Endometrium (tissue), 2 donors: ENCODE measurements around the gene TOMM20.
"Not testable (repeated sequence)": the region's sequence is repeated elsewhere in the genome, so short reads cannot be mapped to it uniquely, and the experiment has no call there.

Experiments
- FAIRE-seq: peaks from 2 replicates; lab custom pipeline; 2012; peaks lifted over from hg19 to GRCh38; lab: Jason Lieb, UNC
- donor health status: control.
- donor health status: control.

The TOMM20 gene

DNA sequence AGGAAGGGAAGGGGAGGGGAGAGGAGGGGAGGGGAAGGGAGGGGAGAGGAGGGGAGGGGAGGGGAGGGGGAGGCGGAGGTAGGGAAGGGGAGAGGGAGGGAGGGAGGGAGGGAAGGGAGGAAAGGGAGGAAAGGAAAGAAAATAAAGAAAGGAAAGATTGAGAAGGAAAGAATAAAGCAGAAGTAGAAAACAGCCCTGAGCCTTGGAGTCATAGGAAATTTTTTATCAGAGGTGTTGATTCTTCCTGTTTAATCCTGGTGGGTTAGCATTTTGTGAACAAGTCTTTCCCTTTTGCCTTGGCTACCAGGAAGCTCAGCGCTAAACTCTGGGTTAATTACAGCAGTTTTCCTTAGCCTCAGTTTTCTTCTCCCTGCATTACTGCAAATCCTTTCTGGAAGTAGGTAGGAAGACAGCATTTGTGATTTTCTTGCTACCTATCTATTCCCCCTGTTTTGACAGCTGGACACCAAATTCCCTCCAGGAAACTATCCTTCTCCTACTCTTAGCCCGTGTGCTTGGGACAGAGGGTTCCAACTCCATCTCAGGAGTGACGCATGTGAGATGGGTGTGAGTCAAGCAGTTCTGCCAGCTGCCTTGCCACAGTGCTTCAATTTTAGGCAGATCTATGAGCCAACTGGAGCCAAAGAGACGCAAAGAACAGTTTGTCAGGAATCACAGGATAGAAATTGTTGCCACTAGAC, 26.9 kb downstream of the TOMM20 start:
- no peak for FAIRE-seq

DNA sequence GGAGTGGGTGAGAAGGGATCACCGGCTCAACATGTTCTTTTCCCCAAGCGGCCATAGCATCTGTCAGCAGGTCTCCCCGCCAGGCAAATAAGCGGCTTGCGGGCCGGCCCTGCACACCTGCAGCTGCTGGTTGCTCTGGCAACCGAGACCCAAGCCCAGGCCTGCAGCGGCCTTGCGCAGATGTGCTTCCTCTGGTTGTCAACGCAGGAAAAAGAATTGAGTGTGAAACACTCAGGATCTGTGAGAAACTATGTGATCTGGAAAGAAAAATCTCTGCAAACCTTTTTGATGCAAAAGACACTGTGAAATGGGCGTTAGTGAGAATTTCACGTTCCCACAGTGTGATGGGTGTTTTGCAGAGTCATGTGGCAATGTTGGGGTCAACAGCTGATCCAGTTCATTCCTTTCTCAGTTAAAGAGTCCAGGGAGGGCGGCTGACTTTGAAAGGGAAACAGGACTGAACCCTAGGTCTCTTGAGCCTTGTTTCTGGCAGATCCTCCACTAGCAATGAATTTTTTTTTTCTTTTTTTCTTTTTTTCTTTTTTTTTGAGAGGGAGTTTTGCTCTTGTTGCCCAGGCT, 28.4 kb downstream of the TOMM20 start:
- FAIRE-seq: no peak

GRCh38 chr1:235098991-235099390, 29.6 kb downstream of the TOMM20 start:
- no peak for FAIRE-seq

- FAIRE-seq: no peak
These were observed 30.1 kb downstream of the TOMM20 start for GRCh38 chr1:235098547-235098946.

- FAIRE-seq: not testable (repeated sequence)
These were observed 31.1 kb downstream of the TOMM20 start for GRCh38 chr1:235097501-235097900.

DNA sequence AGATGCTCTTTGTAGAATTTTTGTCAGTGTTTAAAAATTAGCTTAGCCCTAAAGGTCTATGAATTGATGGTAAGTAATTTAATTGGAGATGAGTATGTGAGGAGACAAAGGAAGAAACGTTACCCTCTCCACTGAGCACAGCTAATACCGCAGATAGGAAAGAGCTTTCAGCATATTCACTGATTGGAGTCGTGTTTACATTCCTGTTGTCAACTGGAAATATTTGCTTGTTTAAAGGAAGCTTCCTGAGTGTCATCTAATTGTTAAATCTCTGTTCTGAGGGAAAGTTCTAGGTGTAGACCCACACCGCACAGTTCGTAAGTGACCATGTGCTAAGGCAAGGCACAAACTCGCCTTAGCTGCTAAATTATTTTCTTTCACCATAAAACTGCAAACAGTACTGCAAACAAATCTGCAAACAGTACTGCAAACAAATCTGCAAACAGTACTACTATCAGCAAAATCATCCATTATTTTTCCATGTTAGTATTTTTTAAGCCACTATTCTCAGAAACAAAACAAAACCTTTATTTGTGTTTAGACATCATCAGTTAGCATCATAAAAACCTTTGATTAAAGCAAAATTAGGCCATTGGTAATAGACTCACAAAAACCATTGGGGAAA, 32.6 kb downstream of the TOMM20 start:
- peak; percentile 21 for FAIRE-seq

GRCh38 chr1:235093696-235094592, 34.7 kb downstream of the TOMM20 start:
- no peak for FAIRE-seq

DNA sequence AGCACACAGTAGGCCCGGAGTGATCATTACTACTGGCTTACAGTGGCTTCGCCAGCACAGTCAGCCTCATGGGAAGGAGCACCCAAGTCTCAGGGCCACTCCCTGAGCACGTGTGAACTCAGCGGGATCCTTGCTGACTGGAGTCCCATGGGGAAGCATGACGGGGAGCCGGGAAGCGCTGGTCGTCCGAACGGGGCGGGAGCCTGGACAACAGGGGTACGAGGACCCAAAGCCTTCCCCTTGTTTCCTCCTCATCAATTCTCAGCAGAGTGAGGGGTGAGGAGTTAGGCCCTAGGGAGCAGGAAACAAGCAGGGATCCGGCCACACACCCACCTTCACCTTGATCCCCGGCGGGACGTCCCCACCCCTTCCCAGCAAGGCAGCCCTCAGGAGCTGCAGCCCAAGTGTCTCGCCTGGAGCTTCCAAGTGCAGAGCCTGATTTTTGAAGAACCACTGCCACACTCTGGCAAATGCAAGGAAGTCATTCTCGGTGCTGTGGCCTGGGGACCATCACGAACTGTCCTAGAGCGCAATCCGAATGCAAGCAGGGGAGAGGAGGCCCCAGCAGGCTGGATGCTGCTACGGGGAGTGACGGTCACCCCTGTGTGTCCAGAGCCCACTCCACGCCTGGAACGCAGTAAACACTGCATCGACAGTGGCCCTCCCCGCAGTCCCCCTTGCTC, 35.5 kb downstream of the TOMM20 start:
- FAIRE-seq: no peak

- FAIRE-seq: not testable (repeated sequence)
These were observed 36.2 kb downstream of the TOMM20 start for GRCh38 chr1:235092415-235092814.

DNA sequence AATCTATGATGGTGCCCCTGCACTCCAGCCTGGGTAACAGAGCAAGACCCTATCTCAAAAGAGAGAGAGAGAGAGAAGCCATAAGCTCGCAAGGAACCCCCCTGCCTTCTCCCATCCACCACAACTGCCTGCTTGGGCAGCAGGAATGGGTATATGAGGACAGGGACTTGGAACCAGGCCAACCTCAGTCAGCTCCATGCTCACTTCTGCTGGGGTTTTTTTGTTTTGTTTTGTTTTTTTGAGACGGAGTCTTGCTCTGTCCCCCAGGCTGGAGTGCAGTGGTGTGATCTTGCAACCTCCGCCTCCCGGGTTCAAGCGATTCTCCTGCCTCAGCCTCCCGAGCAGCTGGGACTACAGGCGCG, 36.6 kb downstream of the TOMM20 start:
- FAIRE-seq: not testable (repeated sequence)

- FAIRE-seq: not testable (repeated sequence)
These were observed 37.2 kb downstream of the TOMM20 start for GRCh38 chr1:235091319-235092044.

DNA sequence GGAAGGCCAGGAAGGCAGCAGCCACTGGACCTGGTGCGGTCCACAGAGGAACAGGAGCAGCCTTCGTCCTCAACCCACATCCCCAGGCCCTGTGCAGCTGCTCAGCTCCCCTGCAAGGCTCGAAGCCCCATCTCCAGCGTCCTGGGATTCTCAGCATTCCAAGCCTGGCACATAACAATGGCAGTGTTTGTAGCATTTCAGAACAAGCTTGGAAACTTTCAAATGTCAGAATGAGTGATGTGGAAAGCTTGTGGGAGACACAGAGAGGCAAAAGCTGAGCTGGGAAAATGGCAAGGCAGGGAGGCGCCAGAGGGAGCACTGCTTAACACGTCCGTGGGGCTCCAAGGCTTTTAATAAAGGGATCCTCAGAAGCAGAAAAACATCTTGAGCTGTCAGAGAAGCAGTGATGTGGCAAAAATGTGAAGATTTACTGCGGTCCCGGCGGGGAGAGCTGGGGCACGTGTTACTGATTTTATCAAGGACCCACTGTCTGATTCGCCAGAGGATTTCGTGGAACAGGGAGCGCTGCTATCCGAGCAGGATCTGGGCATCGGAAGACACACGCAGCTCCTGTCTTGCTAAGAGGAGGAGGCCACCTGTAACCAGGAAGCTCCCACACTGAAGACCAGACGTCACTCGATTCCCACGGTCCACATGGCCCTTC, 38.1 kb downstream of the TOMM20 start:
- no peak for FAIRE-seq

DNA sequence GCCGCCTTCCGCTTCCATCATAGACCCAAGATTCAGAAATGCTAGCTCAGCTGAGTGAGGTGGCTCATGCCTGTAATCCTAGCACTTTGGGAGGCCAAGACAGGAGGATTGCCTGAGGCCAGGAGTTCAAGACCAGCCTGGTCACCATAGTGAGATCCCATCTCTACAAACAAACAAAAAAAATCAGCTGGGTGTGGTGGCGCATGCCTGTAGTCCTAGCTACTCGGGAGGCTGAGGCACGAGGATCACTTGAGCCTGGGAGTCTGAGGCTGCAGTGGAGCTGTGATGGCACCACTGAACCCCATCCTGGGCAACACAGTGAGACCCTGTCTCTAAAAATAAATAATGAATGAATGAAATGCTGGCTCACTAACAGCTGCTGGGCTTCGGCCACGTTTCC, 39.7 kb downstream of the TOMM20 start:
- no peak for FAIRE-seq

DNA sequence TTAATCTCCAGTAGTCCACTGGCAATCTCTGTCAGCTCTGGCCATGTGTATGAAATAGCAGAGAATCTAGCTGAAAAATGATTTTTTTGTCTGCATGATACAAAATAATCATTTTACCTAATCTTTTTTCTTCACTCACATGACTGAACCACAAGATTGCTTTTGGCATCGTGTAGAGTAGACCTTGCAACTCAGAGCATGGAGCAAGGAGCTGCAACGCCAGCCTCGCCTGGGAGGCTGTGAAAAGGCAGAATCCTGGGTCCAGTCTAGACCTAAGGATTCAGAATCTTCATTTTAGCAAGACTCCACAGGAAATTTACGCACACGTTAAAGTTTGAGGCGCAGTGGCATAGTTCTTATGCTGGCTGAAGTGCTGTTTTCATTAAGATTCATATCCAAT, 40.2 kb downstream of the TOMM20 start:
- FAIRE-seq: no peak

- no peak for FAIRE-seq
These were observed 40.7 kb downstream of the TOMM20 start for GRCh38 chr1:235087906-235088305.

DNA sequence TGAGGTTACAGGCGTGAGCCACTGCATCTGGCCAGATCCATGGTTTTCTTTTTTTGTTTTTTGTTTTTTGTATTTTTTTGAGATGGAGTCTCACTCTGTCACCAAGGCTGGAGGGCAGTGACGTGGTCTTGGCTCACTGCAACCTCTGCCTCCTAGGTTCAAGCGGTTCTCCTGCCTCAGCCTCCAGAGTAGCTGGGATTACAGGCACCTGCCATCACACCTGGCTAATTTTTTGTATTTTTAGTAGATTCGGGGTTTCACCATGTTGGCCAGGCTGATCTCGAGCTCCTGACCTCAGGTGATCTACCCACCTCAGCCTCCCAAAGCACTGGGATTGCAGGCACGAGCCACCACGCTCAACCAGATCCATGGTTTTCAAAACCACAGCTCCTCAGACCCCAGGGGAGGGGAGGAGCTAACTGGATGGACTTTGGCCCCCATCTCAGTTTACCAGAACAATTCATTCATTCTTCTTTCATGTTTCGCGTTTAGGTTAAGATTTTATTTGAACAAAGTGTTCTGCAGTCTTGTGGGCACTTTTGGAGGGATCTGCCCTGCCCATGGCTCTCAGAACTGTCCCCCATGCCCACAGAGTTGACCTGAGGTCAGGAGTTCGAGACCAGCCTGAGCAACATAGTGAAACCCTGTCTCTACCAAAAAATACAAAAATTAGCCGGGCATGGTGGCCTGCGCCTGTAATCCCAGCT, 43.1 kb downstream of the TOMM20 start:
- not testable (repeated sequence) for FAIRE-seq

GRCh38 chr1:235080788-235081187, 47.8 kb downstream of the TOMM20 start:
- FAIRE-seq: not testable (repeated sequence)

DNA sequence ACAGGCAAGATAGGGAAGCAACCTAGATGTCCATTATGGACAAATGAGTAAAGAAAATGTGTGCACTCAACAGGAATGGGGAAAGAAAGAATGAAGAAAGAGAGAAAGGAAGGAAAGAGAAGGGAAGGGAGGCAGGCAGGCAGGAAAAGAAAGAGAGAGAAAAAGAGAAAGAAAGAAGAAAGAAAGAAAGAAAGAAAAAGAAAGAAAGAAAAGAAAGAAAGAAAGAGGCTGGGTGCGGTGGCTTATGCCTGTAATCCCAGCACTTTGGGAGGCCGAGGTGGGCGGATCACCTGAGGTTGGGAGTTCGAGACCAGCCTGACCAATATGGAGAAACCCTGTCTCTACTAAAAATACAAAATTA, 48.4 kb downstream of the TOMM20 start:
- FAIRE-seq: not testable (repeated sequence)

GRCh38 chr1:235079443-235080296, 49.0 kb downstream of the TOMM20 start:
- FAIRE-seq: no peak
